ENCODE results near the gene RGL1.

GRCh38 chr1:183881387-183882131 is 76.6 kb downstream of the RGL1 start:
- TF ChIP-seq CTCF (IDR thresholded peaks at IDR 0.05) (no peak), EP300 (IDR thresholded peaks at IDR 0.05; ENCODE audit: low read depth) (no peak)
